ENCODE results near the gene ZNF362. TPM values are rescaled to one million over a fixed set of nuclear protein-coding genes. Genes with fewer than 3 reads are reported as not detected.

The ZNF362 gene
- total RNA-seq, 1 donor from 2014 or later: 10.9 TPM

DNA sequence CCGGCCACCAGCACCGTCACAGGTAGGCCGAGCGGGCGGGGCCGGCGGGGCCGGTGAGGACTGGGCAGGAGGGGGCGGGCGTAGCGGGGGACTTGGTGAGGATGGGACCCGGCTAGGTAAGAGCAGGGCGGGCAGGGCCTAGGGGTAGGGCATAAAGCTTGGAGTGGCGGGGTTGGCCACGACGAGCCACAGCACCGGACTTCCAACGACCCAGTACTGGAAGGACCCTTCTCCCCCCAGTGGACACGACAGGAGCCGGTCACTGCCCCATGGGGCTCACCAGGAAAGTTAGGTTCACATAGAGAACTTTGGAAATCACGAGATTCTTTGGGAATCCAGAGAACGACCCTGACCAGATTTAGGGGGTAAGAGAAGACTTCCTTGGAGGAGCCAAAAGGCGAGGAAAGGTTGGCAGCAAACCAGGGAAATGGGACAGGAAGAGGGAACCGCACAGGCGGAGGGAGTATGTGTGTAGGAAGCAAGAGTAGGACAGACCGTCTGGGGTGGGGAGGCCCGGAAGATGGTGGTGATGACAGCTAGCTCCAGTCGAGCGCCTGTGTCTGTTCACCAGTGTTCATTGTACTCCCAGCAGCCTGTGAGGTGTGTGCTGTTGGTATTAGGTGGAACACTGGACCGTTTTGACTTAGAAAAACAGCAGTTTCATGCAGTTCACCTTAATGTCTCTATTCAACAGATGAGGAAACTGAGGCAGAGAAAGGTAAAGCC, 20.4 kb downstream of the ZNF362 start:
- Mint-ChIP-seq H3K27me3 (ENCODE audit: insufficient read depth, low read depth) (peaks cover 4% of the 10 kb centered on the region), H3K27ac (no peak overlapping the region), H3K36me3 (peaks cover 17% of the 10 kb centered on the region), H3K4me3 (no peak overlapping the region), H3K4me1 (peaks cover 7% of the 10 kb centered on the region), H3K9me3 (no peaks in the 10 kb centered on the region)
- Histone ChIP-seq H3K4me1 (no peaks in the 10 kb centered on the region), H3F3A (ENCODE audit: low read depth) (no peaks in the 10 kb centered on the region), H3K36me3 (peaks cover 8% of the 10 kb centered on the region), H3K9ac (no peak overlapping the region), H3K4me3 (no peak overlapping the region), H3K27me3 (no peaks in the 10 kb centered on the region), H3K27ac (no peak overlapping the region), H3K79me2 (ENCODE audit: low read depth) (peaks cover 22% of the 10 kb centered on the region), H3K4me2 (no peak overlapping the region), H3K9me3 (ENCODE audit: low read depth) (no peaks in the 10 kb centered on the region), H4K20me1 (ENCODE audit: low read depth) (peaks cover 43% of the 10 kb centered on the region), H2AFZ (replicated peaks) (no peak overlapping the region)
- DNase-seq (ENCODE audit: low spot score): no peak
- TF ChIP-seq, protein P1, sequence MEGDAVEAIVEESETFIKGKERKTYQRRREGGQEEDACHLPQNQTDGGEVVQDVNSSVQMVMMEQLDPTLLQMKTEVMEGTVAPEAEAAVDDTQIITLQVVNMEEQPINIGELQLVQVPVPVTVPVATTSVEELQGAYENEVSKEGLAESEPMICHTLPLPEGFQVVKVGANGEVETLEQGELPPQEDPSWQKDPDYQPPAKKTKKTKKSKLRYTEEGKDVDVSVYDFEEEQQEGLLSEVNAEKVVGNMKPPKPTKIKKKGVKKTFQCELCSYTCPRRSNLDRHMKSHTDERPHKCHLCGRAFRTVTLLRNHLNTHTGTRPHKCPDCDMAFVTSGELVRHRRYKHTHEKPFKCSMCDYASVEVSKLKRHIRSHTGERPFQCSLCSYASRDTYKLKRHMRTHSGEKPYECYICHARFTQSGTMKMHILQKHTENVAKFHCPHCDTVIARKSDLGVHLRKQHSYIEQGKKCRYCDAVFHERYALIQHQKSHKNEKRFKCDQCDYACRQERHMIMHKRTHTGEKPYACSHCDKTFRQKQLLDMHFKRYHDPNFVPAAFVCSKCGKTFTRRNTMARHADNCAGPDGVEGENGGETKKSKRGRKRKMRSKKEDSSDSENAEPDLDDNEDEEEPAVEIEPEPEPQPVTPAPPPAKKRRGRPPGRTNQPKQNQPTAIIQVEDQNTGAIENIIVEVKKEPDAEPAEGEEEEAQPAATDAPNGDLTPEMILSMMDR (IDR thresholded peaks at IDR 0.05): no peak
- TF ChIP-seq EZH2 (IDR thresholded peaks at IDR 0.05) (no peak), EZH2phosphoT487 (IDR thresholded peaks at IDR 0.05) (no peak)

DNA sequence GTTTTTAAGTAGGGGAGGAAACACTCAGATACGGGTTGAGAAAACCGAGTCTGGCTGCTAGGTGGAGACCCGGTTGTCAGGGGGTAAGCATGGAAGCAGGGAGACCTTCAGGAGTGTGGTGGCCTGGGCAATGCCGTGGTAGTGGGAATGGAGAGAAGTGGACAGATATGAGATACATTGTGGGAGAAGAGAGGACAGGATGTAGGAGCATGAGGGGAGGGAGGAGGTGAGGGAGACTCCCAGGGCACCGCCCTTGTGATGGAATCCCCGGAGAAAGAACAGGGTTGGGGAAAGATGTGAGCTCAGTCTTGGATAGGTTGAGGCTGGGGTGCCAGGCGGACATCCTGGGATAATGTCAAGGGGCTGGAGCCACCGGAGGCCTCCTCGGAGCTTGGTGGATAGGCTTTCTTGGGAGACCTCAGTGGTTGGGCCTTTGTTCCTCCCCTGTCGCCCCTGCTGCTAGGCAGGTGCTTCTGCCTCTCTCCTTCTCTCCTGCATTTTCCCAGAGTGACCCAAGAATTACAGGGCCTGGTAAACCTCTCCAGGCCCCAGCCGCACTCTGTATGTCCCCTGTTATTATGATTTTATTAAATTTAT, 21.3 kb downstream of the ZNF362 start:
- Histone ChIP-seq H4K20me1 (ENCODE audit: low read depth) (peaks cover 34% of the 10 kb centered on the region), H3K4me3 (no peak overlapping the region), H3F3A (ENCODE audit: low read depth) (no peaks in the 10 kb centered on the region), H3K9me3 (ENCODE audit: low read depth) (no peaks in the 10 kb centered on the region), H2AFZ (replicated peaks) (no peak overlapping the region), H3K79me2 (ENCODE audit: low read depth) (peaks cover 14% of the 10 kb centered on the region), H3K4me2 (no peak overlapping the region), H3K4me1 (no peaks in the 10 kb centered on the region), H3K27me3 (no peaks in the 10 kb centered on the region), H3K9ac (no peak overlapping the region), H3K27ac (no peak overlapping the region), H3K36me3 (peaks cover 8% of the 10 kb centered on the region)
- DNase-seq (ENCODE audit: low spot score): no peak
- Mint-ChIP-seq H3K27ac (no peak overlapping the region), H3K4me3 (no peak overlapping the region), H3K9me3 (no peaks in the 10 kb centered on the region), H3K27me3 (ENCODE audit: insufficient read depth, low read depth) (peaks cover 4% of the 10 kb centered on the region), H3K4me1 (peaks cover 3% of the 10 kb centered on the region), H3K36me3 (peaks cover 23% of the 10 kb centered on the region)
- TF ChIP-seq EZH2 (IDR thresholded peaks at IDR 0.05): no peak
- TF ChIP-seq, protein P1 (IDR thresholded peaks at IDR 0.05): no peak
- TF ChIP-seq EZH2phosphoT487 (IDR thresholded peaks at IDR 0.05): no peak

DNA sequence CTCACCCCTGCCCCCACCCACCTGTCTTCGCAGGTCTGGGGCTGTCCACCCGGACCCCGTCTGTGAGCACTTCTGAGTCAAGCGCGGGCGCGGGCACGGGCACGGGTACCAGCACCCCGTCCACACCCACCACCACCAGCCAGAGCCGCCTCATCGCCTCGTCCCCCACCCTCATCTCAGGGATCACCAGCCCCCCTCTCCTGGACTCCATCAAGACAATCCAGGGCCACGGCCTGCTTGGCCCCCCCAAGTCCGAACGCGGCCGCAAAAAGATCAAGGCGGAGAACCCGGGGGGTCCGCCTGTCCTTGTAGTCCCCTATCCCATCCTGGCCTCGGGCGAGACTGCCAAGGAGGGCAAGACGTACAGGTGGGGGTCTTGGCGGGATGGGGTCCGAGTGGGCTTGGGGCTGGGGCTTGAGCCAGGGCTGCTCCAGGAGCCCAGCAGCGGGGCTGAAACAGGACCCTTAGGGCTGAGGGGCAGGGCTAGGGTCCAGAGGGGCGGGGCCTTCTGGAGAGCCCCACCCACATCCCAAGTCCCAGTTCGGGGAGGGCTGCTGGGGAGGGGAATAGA, 23.9 kb downstream of the ZNF362 start:
- TF ChIP-seq EZH2phosphoT487 (IDR thresholded peaks at IDR 0.05) (no peak), EZH2 (IDR thresholded peaks at IDR 0.05) (no peak)
- TF ChIP-seq, protein P1 (IDR thresholded peaks at IDR 0.05): no peak
- no peak overlapping the region for H2AFZ ChIP-seq (replicated peaks)
- H3K27me3 Mint-ChIP-seq (ENCODE audit: insufficient read depth, low read depth): peaks cover 6% of the 10 kb centered on the region
- H3K79me2 ChIP-seq (ENCODE audit: low read depth): no peaks in the 10 kb centered on the region
- no peak overlapping the region for H3K4me3 ChIP-seq
- no peak for DNase-seq (ENCODE audit: low spot score)
- H3K27me3 ChIP-seq: no peaks in the 10 kb centered on the region
- H3K27ac Mint-ChIP-seq: no peak overlapping the region
- H4K20me1 ChIP-seq (ENCODE audit: low read depth): peaks cover 8% of the 10 kb centered on the region
- H3K9ac ChIP-seq: no peak overlapping the region
- no peaks in the 10 kb centered on the region for H3K4me1 Mint-ChIP-seq
- no peaks in the 10 kb centered on the region for H3F3A ChIP-seq (ENCODE audit: low read depth)
- H3K36me3 Mint-ChIP-seq: peaks cover 30% of the 10 kb centered on the region
- H3K9me3 Mint-ChIP-seq: no peaks in the 10 kb centered on the region
- no peak overlapping the region for H3K27ac ChIP-seq
- no peaks in the 10 kb centered on the region for H3K4me1 ChIP-seq
- H3K4me2 ChIP-seq: no peak overlapping the region
- H3K9me3 ChIP-seq (ENCODE audit: low read depth): no peaks in the 10 kb centered on the region
- peaks cover 8% of the 10 kb centered on the region for H3K36me3 ChIP-seq
- H3K4me3 Mint-ChIP-seq: no peak overlapping the region

Data from neural progenitor cell (in vitro differentiated cells).